Measurements from ENCODE around the gene RXFP4.

The RXFP4 gene

GRCh38 chr1:155962599-155963211 lies 21.3 kb downstream of the RXFP4 start:
- TF ChIP-seq CTCF (conservative IDR thresholded peaks at IDR 0.05; ENCODE audit: low read length): no peak
- H3K9ac ChIP-seq (ENCODE audit: low read depth, low read length, poor library complexity, severe bottlenecking): no peak overlapping the region
- H3K4me3 ChIP-seq (ENCODE audit: low read length, poor library complexity, severe bottlenecking): no peak overlapping the region
- H3F3A ChIP-seq (ENCODE audit: low read depth): no peaks in the 10 kb centered on the region
- peaks cover 48% of the 10 kb centered on the region for H3K79me2 ChIP-seq (ENCODE audit: insufficient read depth, low read length)
- H3K9me2 ChIP-seq (replicated peaks; ENCODE audit: low read depth, low read length): no peaks in the 10 kb centered on the region
- H3K9me3 ChIP-seq (ENCODE audit: insufficient read depth, low read depth, low read length): no peaks in the 10 kb centered on the region
- peaks cover 9% of the 10 kb centered on the region for H3K4me1 ChIP-seq (ENCODE audit: insufficient read depth, low read length, poor library complexity, severe bottlenecking)
- H3K27me3 ChIP-seq (ENCODE audit: insufficient read depth, low read length, poor library complexity, severe bottlenecking): no peaks in the 10 kb centered on the region
- H3K4me2 ChIP-seq (ENCODE audit: low read depth, low read length, poor library complexity, severe bottlenecking): no peak overlapping the region
- peaks cover 90% of the 10 kb centered on the region for H3K36me3 ChIP-seq (ENCODE audit: insufficient read depth, low read length)
- peaks cover 67% of the 10 kb centered on the region for H4K20me1 ChIP-seq (ENCODE audit: insufficient read depth, low read length, poor library complexity, severe bottlenecking)
- H2AFZ ChIP-seq (ENCODE audit: low read length): no peak overlapping the region

- TF ChIP-seq EZH2phosphoT487 (IDR thresholded peaks at IDR 0.05; ENCODE audit: borderline replicate concordance) (no peak), CTCF (conservative IDR thresholded peaks at IDR 0.05; ENCODE audit: low read length) (no peak)
- no peaks in the 10 kb centered on the region for H3K9me2 ChIP-seq (replicated peaks; ENCODE audit: low read depth, low read length)
- peaks cover 91% of the 10 kb centered on the region; the same call in 1 of the 2 replicates for H3K36me3 ChIP-seq (ENCODE audit: insufficient read depth, low read length)
- no peak overlapping the region for H2AFZ ChIP-seq (ENCODE audit: low read length)
- no peak overlapping the region for H3K4me2 ChIP-seq (ENCODE audit: low read depth, low read length, poor library complexity, severe bottlenecking)
- peaks cover 23% of the 10 kb centered on the region for H3K4me1 ChIP-seq (ENCODE audit: insufficient read depth, low read length, poor library complexity, severe bottlenecking)
- H3K79me2 ChIP-seq (ENCODE audit: insufficient read depth, low read length): peaks cover 63% of the 10 kb centered on the region
- no peak overlapping the region for H3K9ac ChIP-seq (ENCODE audit: low read depth, low read length, poor library complexity, severe bottlenecking)
- H3K27me3 ChIP-seq (ENCODE audit: insufficient read depth, low read length, poor library complexity, severe bottlenecking): no peaks in the 10 kb centered on the region
- H4K20me1 ChIP-seq (ENCODE audit: insufficient read depth, low read length, poor library complexity, severe bottlenecking): peaks cover 78% of the 10 kb centered on the region
- H3F3A ChIP-seq (ENCODE audit: low read depth): no peaks in the 10 kb centered on the region
- H3K9me3 ChIP-seq (ENCODE audit: insufficient read depth, low read depth, low read length): no peaks in the 10 kb centered on the region
- no peak overlapping the region for H3K4me3 ChIP-seq (ENCODE audit: low read length, poor library complexity, severe bottlenecking)
These were observed 22.8 kb downstream of the RXFP4 start for GRCh38 chr1:155964193-155964592.

- H3F3A ChIP-seq (ENCODE audit: low read depth): no peaks in the 10 kb centered on the region
- no peaks in the 10 kb centered on the region for H3K9me2 ChIP-seq (replicated peaks; ENCODE audit: low read depth, low read length)
- TF ChIP-seq CTCF (conservative IDR thresholded peaks at IDR 0.05; ENCODE audit: low read length): peak; percentile 58
- TF ChIP-seq EZH2phosphoT487 (IDR thresholded peaks at IDR 0.05; ENCODE audit: borderline replicate concordance): no peak
- H3K9me3 ChIP-seq (ENCODE audit: insufficient read depth, low read depth, low read length): no peaks in the 10 kb centered on the region
- H3K4me2 ChIP-seq (ENCODE audit: low read depth, low read length, poor library complexity, severe bottlenecking): no peak overlapping the region
- peaks cover 42% of the 10 kb centered on the region for H3K4me1 ChIP-seq (ENCODE audit: insufficient read depth, low read length, poor library complexity, severe bottlenecking)
- peaks cover 84% of the 10 kb centered on the region; the same call in 1 of the 2 replicates for H3K36me3 ChIP-seq (ENCODE audit: insufficient read depth, low read length)
- peaks cover 79% of the 10 kb centered on the region for H3K79me2 ChIP-seq (ENCODE audit: insufficient read depth, low read length)
- no peak overlapping the region for H3K9ac ChIP-seq (ENCODE audit: low read depth, low read length, poor library complexity, severe bottlenecking)
- H2AFZ ChIP-seq (ENCODE audit: low read length): no peak overlapping the region
- H3K27me3 ChIP-seq (ENCODE audit: insufficient read depth, low read length, poor library complexity, severe bottlenecking): no peaks in the 10 kb centered on the region
- H3K4me3 ChIP-seq (ENCODE audit: low read length, poor library complexity, severe bottlenecking): no peak overlapping the region
- H4K20me1 ChIP-seq (ENCODE audit: insufficient read depth, low read length, poor library complexity, severe bottlenecking): peaks cover 85% of the 10 kb centered on the region
These were observed 24.7 kb downstream of the RXFP4 start for GRCh38 chr1:155966135-155966534.

All from Loucy (cell line).